Spleen (tissue), 11 donors: ENCODE data around the gene ZBTB7A. TPM values are rescaled to one million over a fixed set of nuclear protein-coding genes. Genes with fewer than 3 reads are reported as not detected.

Source experiments
- DNase-seq: peaks from one replicate; pipeline ENCODE4 v3.0.0-alpha.2; 2020
- H3K27ac ChIP-seq, 8 donors: fragments of 200-600 bp; sonication (generic) in 7 of 8; 1 replicate in 4 of 8; 2 replicates in 4 of 8; pipeline versions ENCODE4 v1.5.0 to v1.8.0; 2016 to 2021; ENCODE audit warnings: inconsistent platforms in 4 of 8, mild to moderate bottlenecking in 4 of 8, moderate library complexity in 1 of 8
- H3K27me3 ChIP-seq, 7 donors: fragments of 200-600 bp; sonication (generic) in 6 of 7; replicated peaks in 1 of 7; 1 replicate in 4 of 7; 2 replicates in 3 of 7; pipeline versions ENCODE4 v1.5.0 to v1.8.0; 2016 to 2021; ENCODE audit warnings: inconsistent platforms in 3 of 7, mild to moderate bottlenecking in 1 of 7
- H3K36me3 ChIP-seq, 6 donors: fragments of 200-600 bp; sonication (generic) in 5 of 6; 1 replicate in 4 of 6; 2 replicates in 2 of 6; pipeline versions ENCODE4 v1.5.0 to v1.8.0; 2016 to 2021; ENCODE audit warnings: inconsistent platforms in 2 of 6
- H3K4me1 ChIP-seq, 6 donors: fragments of 200-600 bp; sonication (generic) in 5 of 6; 1 replicate in 3 of 6; 2 replicates in 3 of 6; pipeline versions ENCODE4 v1.5.0 to v1.8.0; 2016 to 2021; ENCODE audit warnings: inconsistent platforms in 3 of 6
- H3K4me3 ChIP-seq, 8 donors: fragments of 200-600 bp; sonication (generic) in 7 of 8; 1 replicate in 4 of 8; 2 replicates in 4 of 8; pipeline versions ENCODE4 v1.5.0 to v1.8.0; 2016 to 2021; ENCODE audit warnings: inconsistent platforms in 4 of 8, mild to moderate bottlenecking in 4 of 8, moderate library complexity in 2 of 8
- H3K9me3 ChIP-seq, 8 donors: fragments of 200-600 bp; sonication (generic) in 7 of 8; 1 replicate in 4 of 8; 2 replicates in 4 of 8; pipeline versions ENCODE4 v1.5.0 to v1.8.0; 2016 to 2021; ENCODE audit warnings: inconsistent platforms in 4 of 8
- POLR2A ChIP-seq, 3 donors: fragments of 450-650 bp; IDR thresholded peaks; one replicate each; pipeline ENCODE4 v1.5.1; 2017; ENCODE audit warnings: antibody characterized with exemption in 3 of 3, mild to moderate bottlenecking in 1 of 3
- POLR2AphosphoS5 ChIP-seq, 3 donors: sonication (generic); formaldehyde crosslinking; IDR thresholded peaks; one replicate each; pipeline ENCODE4 v1.5.1; 2017; ENCODE audit warnings: antibody characterized with exemption in 3 of 3
- WGBS, 5 donors: extraction: QIAGEN DNeasy Blood & Tissue Kit in 3 of 5; methylation state at CpG; one replicate each; pipeline versions ENCODE4 v1.1.5 to v1.1.7; 2013 to 2018; 5-methylcytosine and 5-hydroxymethylcytosine counted together
- intact Hi-C: fragments of 100-400 bp; cut with DNase I; formaldehyde crosslinking; loops from one replicate; pipeline ENCODE4 v1.15.0; 2023; ENCODE audit warnings: low total_unique reads
- polyA plus RNA-seq, 3 donors: library from polyadenylated mRNA; stranded (reverse); fragments of 200-250 nt; gene quantifications; one replicate each; pipeline ENCODE4 v1.2.1, GENCODE V29; 2013
- total RNA-seq, 7 donors: library from RNA; depleted of rRNA in 3 of 7; stranded (reverse); fragments of >200 nt in 3 of 7; fragmentation: NEBNext Ultra II Directional in 4 of 7; extraction: Animal tissue kit (Norgen Biotek cat#: 25700) in 4 of 7; gene quantifications; one replicate each; pipeline versions ENCODE4 v1.1.0 to v1.2.1, GENCODE V29; 2016 to 2021
- TF ChIP-seq, protein P1 (sequence below), 11 experiments: fragments of 200-600 bp in 7 of 11; fragments of 450-650 bp in 4 of 11; sonication (generic) in 4 of 11; IDR thresholded peaks in 8 of 11; conservative IDR thresholded peaks in 3 of 11; 1 replicate in 7 of 11; 2 replicates in 4 of 11; pipeline versions ENCODE4 v1.4.0 to v1.8.0; 2016 to 2021; ENCODE audit warnings: antibody characterized with exemption in 11 of 11, inconsistent platforms in 4 of 11, mild to moderate bottlenecking in 1 of 11
- donor health status: healthy with polysubstance abuse.
- donor health status: DM: no; HTN: no; CAD: no; lungs with moderate emphysema.
- donor health status: DM: no; HTN: no; CAD: no.
- donor health status: Bipolar disorder and iron deficiency.
- donor health status: healthy.
- donor health status: DM: no; HTN: no; CAD: no.
- donor health status: DM: yes; HTN: yes; CAD: no.

The ZBTB7A gene
- total and polyA plus RNA-seq, 10 donors: 4.0 to 68.1 (median 50.8) TPM

- intact Hi-C loops: no loop called here
- H3K9me3 ChIP-seq: no peaks in the 10 kb centered on the region
- H3K4me3 ChIP-seq: peak overlapping the region in 1 of 8 donors; percentile 38
- H3K36me3 ChIP-seq: peaks cover 6 to 95% (median 65%) of the 10 kb centered on the region in 6 donors
- DNase-seq: no peak
- H3K4me1 ChIP-seq: peaks cover 21 to 88% (median 61%) of the 10 kb centered on the region in 6 donors
- H3K27ac ChIP-seq: peak overlapping the region in 7 of 8 donors; percentile 42 to 82 (median 62)
- no peaks in the 10 kb centered on the region for H3K27me3 ChIP-seq
- TF ChIP-seq POLR2A (IDR thresholded peaks at IDR 0.05): no peak
- no peak for TF ChIP-seq POLR2AphosphoS5 (IDR thresholded peaks at IDR 0.05)
- TF ChIP-seq, protein P1, sequence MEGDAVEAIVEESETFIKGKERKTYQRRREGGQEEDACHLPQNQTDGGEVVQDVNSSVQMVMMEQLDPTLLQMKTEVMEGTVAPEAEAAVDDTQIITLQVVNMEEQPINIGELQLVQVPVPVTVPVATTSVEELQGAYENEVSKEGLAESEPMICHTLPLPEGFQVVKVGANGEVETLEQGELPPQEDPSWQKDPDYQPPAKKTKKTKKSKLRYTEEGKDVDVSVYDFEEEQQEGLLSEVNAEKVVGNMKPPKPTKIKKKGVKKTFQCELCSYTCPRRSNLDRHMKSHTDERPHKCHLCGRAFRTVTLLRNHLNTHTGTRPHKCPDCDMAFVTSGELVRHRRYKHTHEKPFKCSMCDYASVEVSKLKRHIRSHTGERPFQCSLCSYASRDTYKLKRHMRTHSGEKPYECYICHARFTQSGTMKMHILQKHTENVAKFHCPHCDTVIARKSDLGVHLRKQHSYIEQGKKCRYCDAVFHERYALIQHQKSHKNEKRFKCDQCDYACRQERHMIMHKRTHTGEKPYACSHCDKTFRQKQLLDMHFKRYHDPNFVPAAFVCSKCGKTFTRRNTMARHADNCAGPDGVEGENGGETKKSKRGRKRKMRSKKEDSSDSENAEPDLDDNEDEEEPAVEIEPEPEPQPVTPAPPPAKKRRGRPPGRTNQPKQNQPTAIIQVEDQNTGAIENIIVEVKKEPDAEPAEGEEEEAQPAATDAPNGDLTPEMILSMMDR (IDR thresholded peaks at IDR 0.05 in 8 of 11, conservative IDR thresholded peaks at IDR 0.05 in 3 of 11): no peak
- 34 to 68% (median 41%) methylated on average over 10 to 13 of the region's 13 CpGs for WGBS, 5 donors
These were observed 13.7 kb downstream of the ZBTB7A start for GRCh38 chr19:4052993-4053422.

- Histone ChIP-seq H3K9me3 (no peaks in the 10 kb centered on the region), H3K4me3 (peak overlapping the region in 1 of 8 donors; percentile 38), H3K4me1 (peaks cover 21 to 82% (median 56%) of the 10 kb centered on the region in 6 donors), H3K27ac (peak overlapping the region in 7 of 8 donors; percentile 42 to 82 (median 62)), H3K27me3 (no peaks in the 10 kb centered on the region), H3K36me3 (peaks cover 6 to 100% (median 71%) of the 10 kb centered on the region in 6 donors)
- WGBS, 5 donors: 46 to 71% (median 48%) methylated on average over 16 to 27 of the region's 27 CpGs
- intact Hi-C loops: no loop called here
- no peak for TF ChIP-seq POLR2A (IDR thresholded peaks at IDR 0.05)
- no peak for TF ChIP-seq POLR2AphosphoS5 (IDR thresholded peaks at IDR 0.05)
- TF ChIP-seq, protein P1 (IDR thresholded peaks at IDR 0.05 in 8 of 11, conservative IDR thresholded peaks at IDR 0.05 in 3 of 11): no peak
- DNase-seq: no peak
These were observed 14.3 kb downstream of the ZBTB7A start for GRCh38 chr19:4052114-4052992.

- Histone ChIP-seq H3K9me3 (no peaks in the 10 kb centered on the region), H3K4me1 (peaks cover 21 to 80% (median 51%) of the 10 kb centered on the region in 6 donors), H3K27me3 (no peaks in the 10 kb centered on the region), H3K27ac (peak overlapping the region; percentile 39 to 82 (median 60)), H3K36me3 (peaks cover 6 to 100% (median 77%) of the 10 kb centered on the region in 6 donors), H3K4me3 (peak overlapping the region in 1 of 8 donors; percentile 38)
- intact Hi-C loops: no loop called here
- DNase-seq: no peak
- WGBS, 5 donors: 62 to 83% (median 68%) methylated on average over 12 to 15 of the region's 15 CpGs
- no peak for TF ChIP-seq POLR2AphosphoS5 (IDR thresholded peaks at IDR 0.05)
- TF ChIP-seq POLR2A (IDR thresholded peaks at IDR 0.05): no peak
- TF ChIP-seq, protein P1 (IDR thresholded peaks at IDR 0.05 in 8 of 11, conservative IDR thresholded peaks at IDR 0.05 in 3 of 11): no peak
These were observed 15.3 kb downstream of the ZBTB7A start for GRCh38 chr19:4051175-4052101.
